Activated CD8-positive, alpha-beta memory T cell treated with anti-CD3 and anti-CD28 coated beads, Interleukin-2, amount 50 U/mL, for 4 hours (primary cell): Measurements from ENCODE around the gene ZNF429.
"Not testable (repeated sequence)": the region's sequence is repeated elsewhere in the genome, so short reads cannot be mapped to it uniquely, and the experiment has no call there.

Experiments
- DNase-seq: peaks from one replicate; pipeline ENCODE4 v3.0.0-alpha.2; 2020

ZNF429 gene

DNA sequence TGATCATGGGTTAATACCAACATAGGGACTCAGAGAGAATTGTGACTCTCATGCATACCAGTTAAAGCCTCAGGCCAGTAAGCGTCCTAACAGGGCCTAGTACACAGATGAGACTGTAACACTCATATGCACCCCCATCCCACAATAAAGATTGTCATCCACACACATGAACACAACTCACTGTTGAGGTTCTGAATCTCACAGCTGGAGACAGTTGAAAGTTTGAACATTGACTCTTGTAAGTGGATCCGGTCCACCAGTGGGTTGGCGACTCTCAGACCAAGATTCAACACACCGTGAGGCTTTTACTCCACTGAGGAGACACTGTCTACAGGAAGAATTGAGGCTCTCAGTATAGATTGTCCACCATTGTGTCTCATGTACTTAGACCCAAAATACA lies 88.1 kb downstream of the ZNF429 start:
- no peak for DNase-seq

- DNase-seq, result no peak
Observed at GRCh38 chr19:21593934-21594820, 88.8 kb downstream of the ZNF429 start.

DNA sequence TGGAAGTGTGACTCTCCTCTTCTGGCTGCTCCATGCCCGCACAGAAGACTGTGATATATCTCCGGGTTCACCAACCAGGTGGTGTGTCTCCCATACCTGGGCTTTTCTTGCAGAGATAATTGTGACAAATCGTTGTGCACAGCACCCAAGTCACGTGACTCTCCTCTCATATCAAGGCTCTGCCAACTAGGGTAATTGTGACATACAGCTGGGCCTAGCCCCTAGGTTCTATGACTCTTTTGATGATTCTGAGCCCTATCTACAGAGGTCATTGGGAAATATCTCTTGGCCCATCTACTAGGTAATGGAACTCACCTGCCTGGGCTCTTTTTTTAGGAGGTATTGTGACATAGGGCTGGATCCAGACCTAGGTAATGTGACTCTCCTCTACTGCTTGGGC lies 89.8 kb downstream of the ZNF429 start:
- no peak for DNase-seq

GRCh38 chr19:21602082-21602658 lies 96.8 kb downstream of the ZNF429 start:
- DNase-seq, result no peak

GRCh38 chr19:21602659-21603430 lies 97.4 kb downstream of the ZNF429 start:
- DNase-seq, result not testable (repeated sequence)

DNA sequence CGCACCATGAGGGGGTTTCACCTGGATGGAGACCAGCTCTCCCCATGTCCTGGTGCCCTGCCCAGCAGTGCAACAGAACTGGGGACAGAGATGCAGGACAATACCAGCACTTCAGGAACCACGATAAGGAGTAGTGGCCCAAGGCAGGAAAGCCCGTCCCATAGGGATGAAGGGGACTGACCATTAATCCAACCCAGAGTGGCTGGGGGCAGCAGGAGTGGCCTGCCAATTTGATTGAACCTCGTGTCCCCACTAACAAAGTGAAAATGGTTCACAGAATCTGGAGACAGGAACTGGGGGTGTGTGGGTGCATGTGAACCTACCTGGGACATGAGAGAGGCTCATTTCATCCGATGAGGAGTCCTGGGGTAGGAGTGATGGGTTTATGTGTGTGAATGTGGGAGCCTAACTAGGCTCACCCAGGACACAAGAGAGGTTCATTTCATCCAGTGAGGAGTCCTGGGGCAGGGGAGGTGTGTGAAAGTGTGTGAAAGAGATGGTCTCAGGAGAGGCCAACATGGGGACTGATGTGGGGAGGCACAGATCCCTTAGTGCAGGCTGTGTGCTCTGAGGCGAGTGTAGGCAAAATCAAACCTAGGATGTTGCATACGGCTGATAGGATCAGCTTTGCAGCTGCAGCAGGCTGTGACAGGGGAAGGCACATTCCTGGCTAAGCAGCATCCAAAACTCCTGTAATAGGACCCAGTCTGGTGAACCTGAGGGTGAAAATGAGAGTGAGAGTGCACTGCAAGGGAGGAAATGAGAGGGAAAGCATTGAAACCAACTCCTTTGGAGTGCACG lies 98.2 kb downstream of the ZNF429 start:
- DNase-seq, result no peak

DNA sequence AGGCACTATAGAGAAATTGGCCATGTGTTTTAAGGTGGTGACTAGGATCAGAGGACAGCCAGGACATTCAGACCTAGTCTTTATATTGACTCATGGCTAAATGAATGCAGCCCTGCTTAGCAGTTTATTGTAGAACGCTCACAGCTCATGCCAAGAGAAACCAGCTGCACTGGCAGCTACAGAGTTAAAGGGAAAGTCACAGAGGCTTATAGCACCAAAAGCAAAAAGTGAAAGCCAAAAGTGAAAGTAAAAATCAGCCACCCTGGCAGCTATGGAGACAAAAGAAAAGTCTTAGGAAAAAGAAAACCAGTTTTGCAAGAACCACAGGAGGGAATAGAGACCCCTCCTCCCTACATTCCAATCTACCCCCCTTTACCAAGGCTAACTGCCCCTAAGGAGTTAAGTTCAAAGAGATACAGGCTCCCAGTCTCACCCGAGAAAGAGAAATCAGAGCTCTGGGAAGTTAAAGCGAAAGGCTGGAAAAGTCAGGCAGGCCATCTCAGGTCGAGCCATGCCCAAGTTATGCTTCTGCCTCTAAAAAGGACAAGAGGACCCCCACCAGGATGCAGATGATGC lies 99.0 kb downstream of the ZNF429 start:
- no peak for DNase-seq
